ENCODE data around the gene TAOK3. TPM values are rescaled to one million over a fixed set of nuclear protein-coding genes. Genes with fewer than 3 reads are reported as not detected.

The TAOK3 gene
- total and polyA plus RNA-seq, 2 of the 8 experiments (the other 6 are each of a cell fraction or from before 2014, with no cell fraction given) = 5.2 to 9.3 TPM

DNA sequence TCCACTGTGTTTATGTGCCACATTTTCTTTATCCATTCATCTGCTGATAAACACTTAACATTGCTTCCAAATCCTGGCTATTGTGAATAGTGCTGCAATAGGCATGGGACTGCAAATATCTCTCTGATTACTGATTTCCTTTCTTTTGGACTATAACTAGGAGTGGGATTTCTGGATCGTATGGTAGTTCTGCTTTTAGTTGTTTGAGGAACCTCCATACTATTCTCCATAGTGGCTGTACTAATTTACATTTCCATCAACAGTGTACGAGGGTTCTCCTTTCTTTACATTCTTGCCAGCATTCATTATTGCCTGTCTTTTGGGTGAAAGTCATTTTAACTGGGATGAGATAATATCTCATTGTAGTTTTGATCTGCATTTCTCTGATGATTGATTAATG is 47.6 kb downstream of the TAOK3 start (continued):
- TF ChIP-seq BACH1 (IDR thresholded peaks at IDR 0.05; ENCODE audit: low read length) (no peak), GTF2F1 (IDR thresholded peaks at IDR 0.05; ENCODE audit: borderline replicate concordance, low read depth, low read length) (no peak)
